ENCODE results near the gene ZNF730. TPM values are rescaled to one million over a fixed set of nuclear protein-coding genes. Genes with fewer than 3 reads are reported as not detected.

Gene ZNF730
- total RNA-seq, 1 donor from 2014 or later = 23.3 TPM

- peaks cover 20% of the 10 kb centered on the region for H3K9me3 Mint-ChIP-seq (ENCODE audit: unreplicated experiment)
- H3K4me1 Mint-ChIP-seq (ENCODE audit: low read depth, unreplicated experiment) = no peaks in the 10 kb centered on the region
- peaks cover 52% of the 10 kb centered on the region for H3K36me3 Mint-ChIP-seq (ENCODE audit: unreplicated experiment)
- no peak for TF ChIP-seq CTCF (IDR thresholded peaks at IDR 0.05; ENCODE audit: partially characterized antibody, unreplicated experiment)
- H3K27ac Mint-ChIP-seq (ENCODE audit: unreplicated experiment) = no peak overlapping the region
- H3K4me3 Mint-ChIP-seq (ENCODE audit: unreplicated experiment) = no peak overlapping the region
- no peak for DNase-seq
- peaks cover 5% of the 10 kb centered on the region for H3K27me3 Mint-ChIP-seq (ENCODE audit: unreplicated experiment)
Measured at GRCh38 chr19:23093832-23094231, 23.0 kb upstream of the ZNF730 start.

- peaks cover 5% of the 10 kb centered on the region for H3K27me3 Mint-ChIP-seq (ENCODE audit: unreplicated experiment)
- H3K27ac Mint-ChIP-seq (ENCODE audit: unreplicated experiment) = no peak overlapping the region
- no peaks in the 10 kb centered on the region for H3K4me1 Mint-ChIP-seq (ENCODE audit: low read depth, unreplicated experiment)
- peaks cover 44% of the 10 kb centered on the region for H3K36me3 Mint-ChIP-seq (ENCODE audit: unreplicated experiment)
- H3K4me3 Mint-ChIP-seq (ENCODE audit: unreplicated experiment) = no peak overlapping the region
- no peak for DNase-seq
- no peak for TF ChIP-seq CTCF (IDR thresholded peaks at IDR 0.05; ENCODE audit: partially characterized antibody, unreplicated experiment)
- peaks cover 17% of the 10 kb centered on the region for H3K9me3 Mint-ChIP-seq (ENCODE audit: unreplicated experiment)
Measured at GRCh38 chr19:23095418-23095817, 21.4 kb upstream of the ZNF730 start.

GRCh38 chr19:23098286-23098685, 18.5 kb upstream of the ZNF730 start:
- Mint-ChIP-seq H3K36me3 (ENCODE audit: unreplicated experiment) (peaks cover 24% of the 10 kb centered on the region), H3K4me3 (ENCODE audit: unreplicated experiment) (no peak overlapping the region), H3K27ac (ENCODE audit: unreplicated experiment) (no peak overlapping the region), H3K27me3 (ENCODE audit: unreplicated experiment) (no peaks in the 10 kb centered on the region), H3K9me3 (ENCODE audit: unreplicated experiment) (peaks cover 7% of the 10 kb centered on the region), H3K4me1 (ENCODE audit: low read depth, unreplicated experiment) (no peaks in the 10 kb centered on the region)
- TF ChIP-seq CTCF (IDR thresholded peaks at IDR 0.05; ENCODE audit: partially characterized antibody, unreplicated experiment) = no peak
- DNase-seq = no peak

GRCh38 chr19:23098988-23099387, 17.8 kb upstream of the ZNF730 start:
- Mint-ChIP-seq H3K27ac (ENCODE audit: unreplicated experiment) (no peak overlapping the region), H3K4me1 (ENCODE audit: low read depth, unreplicated experiment) (no peaks in the 10 kb centered on the region), H3K4me3 (ENCODE audit: unreplicated experiment) (no peak overlapping the region), H3K36me3 (ENCODE audit: unreplicated experiment) (peaks cover 22% of the 10 kb centered on the region), H3K9me3 (ENCODE audit: unreplicated experiment) (peaks cover 6% of the 10 kb centered on the region), H3K27me3 (ENCODE audit: unreplicated experiment) (no peaks in the 10 kb centered on the region)
- TF ChIP-seq CTCF (IDR thresholded peaks at IDR 0.05; ENCODE audit: partially characterized antibody, unreplicated experiment) = no peak
- no peak for DNase-seq

GRCh38 chr19:23099966-23100365, 16.9 kb upstream of the ZNF730 start:
- no peaks in the 10 kb centered on the region for H3K27me3 Mint-ChIP-seq (ENCODE audit: unreplicated experiment)
- H3K9me3 Mint-ChIP-seq (ENCODE audit: unreplicated experiment) = peaks cover 4% of the 10 kb centered on the region
- no peak overlapping the region for H3K27ac Mint-ChIP-seq (ENCODE audit: unreplicated experiment)
- H3K36me3 Mint-ChIP-seq (ENCODE audit: unreplicated experiment) = peaks cover 18% of the 10 kb centered on the region
- TF ChIP-seq CTCF (IDR thresholded peaks at IDR 0.05; ENCODE audit: partially characterized antibody, unreplicated experiment) = no peak
- no peak overlapping the region for H3K4me3 Mint-ChIP-seq (ENCODE audit: unreplicated experiment)
- no peak for DNase-seq
- H3K4me1 Mint-ChIP-seq (ENCODE audit: low read depth, unreplicated experiment) = no peaks in the 10 kb centered on the region
